Keratinocyte (primary cell): ENCODE measurements around the gene NEIL1. TPM values are rescaled to one million over a fixed set of nuclear protein-coding genes. Genes with fewer than 3 reads are reported as not detected.
"Not testable (repeated sequence)": the region's sequence is repeated elsewhere in the genome, so short reads cannot be mapped to it uniquely, and the experiment has no call there.

ENCODE experiments used
- DNase-seq: peaks from one replicate; pipeline ENCODE4 v3.0.0-alpha.2; 2011; ENCODE audit warnings: low read depth, missing footprints, low spot score
- FAIRE-seq: peaks from 2 replicates; lab custom pipeline; 2011; peaks lifted over from hg19 to GRCh38; lab: Jason Lieb, UNC
- H2AFZ ChIP-seq: 2 replicates; pipeline ENCODE4 v1.6.0; 2012; ENCODE audit warnings: low read length, control low read depth, inconsistent platforms; ENCODE audit not compliant: control insufficient read depth
- H3K27ac ChIP-seq: 2 replicates; pipeline ENCODE4 v1.5.1; 2011; ENCODE audit warnings: low read length; ENCODE audit not compliant: control insufficient read depth, insufficient read depth
- H3K27me3 ChIP-seq: 3 replicates; pipeline ENCODE4 v1.6.0; 2011; ENCODE audit warnings: low read length; ENCODE audit not compliant: control insufficient read depth, insufficient read depth; ENCODE audit errors: extremely low read depth
- H3K36me3 ChIP-seq, 2 experiments: 2 replicates in 1 of 2; 3 replicates in 1 of 2; pipeline ENCODE4 v1.5.1; 2011; ENCODE audit warnings: low read length in 2 of 2, mild to moderate bottlenecking in 1 of 2; ENCODE audit not compliant: control insufficient read depth in 2 of 2, insufficient read depth in 2 of 2; ENCODE audit errors: extremely low read depth in 1 of 2
- H3K4me1 ChIP-seq: 3 replicates; pipeline ENCODE4 v1.5.1; 2011; ENCODE audit warnings: low read length; ENCODE audit not compliant: control insufficient read depth, insufficient read depth; ENCODE audit errors: extremely low read depth
- H3K4me2 ChIP-seq: 3 replicates; pipeline ENCODE4 v1.6.0; 2011; ENCODE audit warnings: low read depth, low read length; ENCODE audit not compliant: control insufficient read depth, insufficient read depth; ENCODE audit errors: extremely low read depth
- H3K4me3 ChIP-seq, 3 experiments: fragments of 200-600 bp in 1 of 3; sonication (generic) in 1 of 3; 2 replicates in 2 of 3; 3 replicates in 1 of 3; pipeline ENCODE4 v1.5.1; 2011 to 2016; ENCODE audit warnings: low read length in 3 of 3, mild to moderate bottlenecking in 3 of 3, control low read depth in 2 of 3, inconsistent platforms in 1 of 3, low read depth in 1 of 3, mixed read lengths in 1 of 3, mixed run types in 1 of 3, moderate library complexity in 1 of 3; ENCODE audit not compliant: control insufficient read depth in 2 of 3, insufficient read depth in 2 of 3; ENCODE audit errors: extremely low read depth in 1 of 3
- H3K79me2 ChIP-seq: 2 replicates; pipeline ENCODE4 v1.6.0; 2012; ENCODE audit warnings: low read length; ENCODE audit not compliant: control insufficient read depth, insufficient read depth
- H3K9ac ChIP-seq: 3 replicates; pipeline ENCODE4 v1.6.0; 2011; ENCODE audit warnings: low read length; ENCODE audit not compliant: control insufficient read depth, insufficient read depth; ENCODE audit errors: extremely low read depth
- H3K9me1 ChIP-seq: 3 replicates; pipeline ENCODE4 v1.6.0; 2011; ENCODE audit warnings: low read length; ENCODE audit not compliant: control insufficient read depth, insufficient read depth; ENCODE audit errors: extremely low read depth
- H3K9me3 ChIP-seq: 2 replicates; pipeline ENCODE4 v1.5.1; 2012; ENCODE audit warnings: low read depth, low read length; ENCODE audit not compliant: control insufficient read depth
- H4K20me1 ChIP-seq: 3 replicates; pipeline ENCODE4 v1.6.0; 2011; ENCODE audit warnings: low read length; ENCODE audit not compliant: control insufficient read depth, insufficient read depth; ENCODE audit errors: extremely low read depth
- CTCF ChIP-seq, 3 experiments: IDR thresholded peaks in 1 of 3; conservative IDR thresholded peaks in 1 of 3; optimal IDR thresholded peaks in 1 of 3; 2 replicates in 2 of 3; 3 replicates in 1 of 3; pipeline versions ENCODE3 to v1.5.1; 2011; ENCODE audit warnings: low read length in 3 of 3, mild to moderate bottlenecking in 3 of 3, moderate library complexity in 2 of 3, control low read depth in 1 of 3, inconsistent platforms in 1 of 3; ENCODE audit not compliant: insufficient read depth in 2 of 3; ENCODE audit errors: extremely low read depth in 1 of 3
- EZH2 ChIP-seq: IDR thresholded peaks from one replicate; pipeline ENCODE4 v1.6.1; 2012; ENCODE audit warnings: inconsistent platforms, mild to moderate bottlenecking, low read length, moderate library complexity
- dilution Hi-C: fragments of 300-500 bp; cut with MboI; formaldehyde crosslinking; loops from one replicate; pipeline ENCODE4 v1.7.0; 2020; ENCODE audit warnings: low sequenced_read_pairs; ENCODE audit not compliant: extremely low pct_ligation_motif_present
- polyA minus RNA-seq, 3 experiments: library from RNA; depleted of rRNA, polyadenylated mRNA; stranded (reverse); fragments of >200 nt; gene quantifications; 1 replicate in 1 of 3; 2 replicates in 1 of 3; 3 replicates in 1 of 3; pipeline ENCODE4 v1.2.3, GENCODE V29; 2011
- polyA plus RNA-seq, 5 experiments: library from polyadenylated mRNA; depleted of rRNA in 3 of 5; stranded (reverse) in 3 of 5; stranded (forward) in 1 of 5; unstranded in 1 of 5; fragments of >200 nt; gene quantifications; 1 replicate in 1 of 5; 2 replicates in 3 of 5; 3 replicates in 1 of 5; pipeline versions ENCODE4 v1.2.1 to v1.2.3, GENCODE V29; 2011 to 2012; ENCODE audit warnings: missing spikeins in 2 of 5, low read depth in 1 of 5, low replicate concordance in 1 of 5

NEIL1 gene
- polyA plus RNA-seq (3.6 to 10.4 TPM (median 5.5 TPM) in 3 replicates), polyA minus RNA-seq (1.9 to 3.8 TPM (median 2.5 TPM) in 3 replicates)
- polyA plus RNA-seq (2011; ENCODE audit: low read depth), result 3.3 TPM
- 1.6 TPM in 2 replicates for polyA plus RNA-seq (2011; cell fraction: cytosol; rRNA removed)
- 40.1 and 69.8 TPM in 2 replicates for polyA plus RNA-seq (2011; cell fraction: nucleus; rRNA removed)
- polyA plus RNA-seq (2012; ENCODE audit: low replicate concordance), result 3.4 and 11.7 TPM in 2 replicates
- not detected for polyA minus RNA-seq (2011; cell fraction: cytosol; rRNA and poly(A)+ RNA removed)
- 4.8 and 8.5 TPM in 2 replicates for polyA minus RNA-seq (2011; cell fraction: nucleus; rRNA and poly(A)+ RNA removed)

- H3K9me3 ChIP-seq, result no peaks in the 10 kb centered on the region
- peak within 1 kb of the TSS; percentile 83 for H3K4me2 ChIP-seq
- dilution Hi-C loops, result no loop called here
- peaks cover 12% of the 10 kb centered on the region for H3K27me3 ChIP-seq
- H3K9ac ChIP-seq, result peak within 1 kb of the TSS; percentile 61
- no peaks in the 10 kb centered on the region for H3K79me2 ChIP-seq
- H2AFZ ChIP-seq, result peak within 1 kb of the TSS; percentile 78
- peaks cover 0 to 3% of the 10 kb centered on the region in 2 experiments for H3K36me3 ChIP-seq
- DNase-seq, result no peak
- H3K27ac ChIP-seq, result no peak within 1 kb of the TSS
- peaks cover 7% of the 10 kb centered on the region for H3K4me1 ChIP-seq
- TF ChIP-seq EZH2 (no peak), CTCF (optimal IDR thresholded peaks at IDR 0.05 in 1 of 3, IDR thresholded peaks at IDR 0.05 in 1 of 3, conservative IDR thresholded peaks at IDR 0.05 in 1 of 3; ENCODE audit: extremely low read depth in 1 of 3, insufficient read depth in 2 of 3, low read length in 3 of 3) (no peak)
- H3K4me3 ChIP-seq, result peak within 1 kb of the TSS; percentile 70 to 78 (median 72)
- FAIRE-seq, result no peak
- H4K20me1 ChIP-seq, result no peaks in the 10 kb centered on the region
- H3K9me1 ChIP-seq, result no peaks in the 10 kb centered on the region
Observed at GRCh38 chr15:75346796-75347221, at the start of gene NEIL1. Gene NEIL1 (plus strand): TSS chr15:75347039. CDS start chr15:75348906, 1,867 bp downstream.

- H3K4me1 ChIP-seq, DNase-seq, H2AFZ ChIP-seq, H3K27ac ChIP-seq, H3K4me3 ChIP-seq, H3K36me3 ChIP-seq, H3K27me3 ChIP-seq, dilution Hi-C loops, H3K9ac ChIP-seq, FAIRE-seq, H3K79me2 ChIP-seq, H4K20me1 ChIP-seq, H3K4me2 ChIP-seq, H3K9me1 ChIP-seq, H3K9me3 ChIP-seq: not testable (repeated sequence)
Observed at GRCh38 chr15:75298541-75299310, 48.1 kb upstream of the NEIL1 start.
